OCI-M1 (cell line): ENCODE data around the gene NOL11.
A peak's percentile ranks its signal among the peaks of the same experiment; 100 is the strongest.
"Not testable (repeated sequence)": the region's sequence is repeated elsewhere in the genome, so short reads cannot be mapped to it uniquely, and the experiment has no call there.

Source experiments
- DNase-seq: peaks from one replicate; lab custom pipeline; 2025; lab: John Stamatoyannopoulos, UW

Gene NOL11

DNA sequence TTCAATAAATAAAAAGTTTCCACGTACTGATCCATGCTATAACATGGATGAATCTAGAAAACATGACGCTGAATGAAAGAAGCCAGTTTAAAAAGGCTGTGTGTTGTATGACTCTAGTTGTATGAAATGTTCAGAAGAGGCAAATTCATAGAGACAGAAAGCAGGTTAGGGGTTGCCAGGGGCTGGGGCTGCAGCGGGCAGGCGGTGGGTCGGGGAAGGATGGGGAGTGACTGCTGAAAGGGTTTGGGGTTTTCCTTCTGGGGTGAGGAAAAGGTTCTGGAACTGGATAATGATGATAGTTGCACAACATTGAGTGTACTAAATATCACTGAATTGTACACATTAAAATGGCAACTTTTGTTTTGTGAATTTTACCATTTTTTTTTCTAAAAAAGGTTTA lies 36.3 kb downstream of the NOL11 start:
- no peak for DNase-seq

GRCh38 chr17:67754686-67755085 lies 37.0 kb downstream of the NOL11 start:
- not testable (repeated sequence) for DNase-seq

DNA sequence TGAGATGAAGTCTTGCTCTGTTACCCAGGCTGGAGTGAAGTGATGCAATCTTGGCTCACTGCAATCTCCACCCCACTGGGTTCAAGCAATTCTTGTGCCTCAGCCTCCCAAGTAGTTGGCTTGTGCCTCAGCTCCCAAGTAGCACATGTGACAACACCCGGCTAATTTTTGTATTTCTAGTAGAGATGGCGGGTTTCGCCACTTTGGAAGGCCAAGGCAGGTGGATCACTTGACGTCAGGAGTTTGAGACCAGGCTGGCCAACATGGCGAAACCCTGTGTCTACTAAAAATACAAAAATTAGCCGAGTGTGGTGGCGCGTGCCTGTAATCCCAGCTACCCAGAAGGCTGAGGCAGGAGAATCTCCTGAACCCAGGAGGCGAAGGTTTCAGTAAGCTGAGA lies 39.0 kb downstream of the NOL11 start:
- not testable (repeated sequence) for DNase-seq

- DNase-seq, result no peak
These were observed 41.8 kb downstream of the NOL11 start for GRCh38 chr17:67759355-67760171.

DNA sequence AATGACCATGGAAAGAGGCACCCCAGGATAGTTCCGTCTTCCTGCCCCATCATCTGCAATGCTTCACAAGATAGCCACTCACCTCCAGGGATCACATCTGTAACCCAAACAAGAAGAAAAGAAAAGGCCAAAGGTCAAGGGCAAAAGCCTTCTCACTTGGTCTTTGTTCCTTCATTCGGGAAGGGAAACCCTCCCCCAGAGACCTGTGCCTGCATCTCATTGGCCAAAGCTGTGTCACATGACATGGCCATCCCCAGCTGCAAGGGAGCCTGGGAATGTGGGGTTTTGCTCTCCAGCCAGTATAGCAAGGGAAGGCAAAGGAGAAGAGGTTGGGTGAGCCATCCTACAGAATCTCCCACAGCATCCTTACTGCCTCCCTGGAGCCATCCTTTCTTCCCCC lies 47.9 kb downstream of the NOL11 start:
- DNase-seq, result peak; percentile 53

DNA sequence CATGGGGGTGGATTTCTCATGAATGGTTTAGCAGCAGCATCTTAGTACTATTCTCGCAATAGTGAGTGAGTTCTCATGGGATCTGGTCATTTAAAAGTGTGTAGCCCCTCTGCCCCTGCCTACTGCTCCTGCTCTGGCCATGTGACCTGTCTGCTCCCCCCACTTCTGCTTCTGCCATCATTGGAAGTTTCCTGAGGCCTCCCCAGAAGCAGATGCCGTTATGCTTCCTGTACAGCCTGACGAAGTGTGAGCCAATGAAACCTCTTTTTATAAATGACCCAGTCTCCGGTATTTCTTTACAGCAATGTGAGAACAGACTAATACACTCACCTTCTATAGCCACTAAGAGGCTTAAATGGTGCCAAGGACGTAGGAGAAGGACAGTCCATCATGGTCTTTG lies 51.5 kb downstream of the NOL11 start:
- DNase-seq, result no peak

GRCh38 chr17:67770539-67770938 lies 52.8 kb downstream of the NOL11 start:
- DNase-seq, result no peak

GRCh38 chr17:67772679-67773078 lies 54.9 kb downstream of the NOL11 start:
- no peak for DNase-seq

GRCh38 chr17:67773246-67773645 lies 55.5 kb downstream of the NOL11 start:
- DNase-seq, result no peak

GRCh38 chr17:67779098-67779672 lies 61.4 kb downstream of the NOL11 start:
- peak; percentile 79 for DNase-seq

DNA sequence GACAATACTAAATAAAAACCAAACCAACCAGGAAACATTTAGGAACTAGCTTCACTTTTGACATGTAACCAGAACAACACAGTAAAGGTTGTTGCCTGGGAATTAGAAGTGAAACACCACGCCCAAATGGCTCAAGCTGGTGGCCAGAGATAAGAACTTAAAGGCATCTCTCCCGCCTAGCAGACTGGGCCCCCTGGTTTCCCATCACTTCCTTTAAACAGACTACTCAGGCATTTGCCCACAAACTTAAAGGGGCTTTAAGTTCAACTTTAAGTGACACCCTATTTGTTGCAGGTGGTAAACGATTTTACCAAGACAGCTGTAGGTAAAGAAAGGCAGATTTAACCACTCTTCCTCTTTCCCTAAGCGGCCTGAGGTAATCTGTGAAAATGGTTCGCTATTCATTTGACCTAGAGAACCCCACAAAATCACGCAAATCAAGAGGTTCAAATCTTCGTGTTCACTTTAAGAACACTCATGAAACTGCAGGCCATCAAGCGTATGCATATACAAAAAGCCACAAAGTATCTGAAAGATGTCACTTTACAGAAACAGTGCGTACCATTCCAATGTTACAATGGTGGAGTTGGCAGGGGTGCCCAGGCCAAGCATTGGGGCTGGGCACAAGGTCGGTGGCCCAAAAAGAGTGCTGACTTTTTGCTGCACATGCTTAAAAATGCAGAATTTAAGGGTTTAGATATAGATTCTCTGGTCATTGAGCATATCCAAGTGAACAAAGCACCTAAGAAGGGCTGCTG lies 66.8 kb downstream of the NOL11 start:
- DNase-seq, result peak; percentile 97

DNA sequence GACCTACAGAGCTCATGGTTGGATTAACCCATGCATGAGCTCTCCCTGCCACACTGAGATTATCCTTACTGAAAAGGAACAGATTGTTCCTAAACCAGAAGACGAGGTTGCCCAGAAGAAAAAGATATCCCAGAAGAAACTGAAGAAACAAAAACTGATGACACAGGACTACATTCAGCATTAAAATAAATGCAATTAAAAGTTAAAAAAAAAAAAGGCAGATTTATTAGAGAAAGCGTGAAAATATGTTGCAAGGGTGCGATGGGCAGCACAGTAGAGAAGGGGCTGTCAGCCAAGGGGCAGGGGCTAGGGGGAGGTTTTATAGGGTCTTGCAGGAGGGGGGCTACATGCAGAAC lies 67.4 kb downstream of the NOL11 start:
- no peak for DNase-seq

GRCh38 chr17:67785504-67785903 lies 67.8 kb downstream of the NOL11 start:
- DNase-seq, result no peak
